Activated CD8-positive, alpha-beta memory T cell treated with anti-CD3 and anti-CD28 coated beads for 1 hour (primary cell): ENCODE results near the gene MS4A12.
"Not testable (repeated sequence)": the region's sequence is repeated elsewhere in the genome, so short reads cannot be mapped to it uniquely, and the experiment has no call there.

Source experiments
- DNase-seq, 2 donors: peaks; one replicate each; pipeline ENCODE4 v3.0.0-alpha.2; 2020; ENCODE audit warnings: low read depth in 1 of 2; ENCODE audit errors: extremely low read depth in 1 of 2

MS4A12 gene, protein sequence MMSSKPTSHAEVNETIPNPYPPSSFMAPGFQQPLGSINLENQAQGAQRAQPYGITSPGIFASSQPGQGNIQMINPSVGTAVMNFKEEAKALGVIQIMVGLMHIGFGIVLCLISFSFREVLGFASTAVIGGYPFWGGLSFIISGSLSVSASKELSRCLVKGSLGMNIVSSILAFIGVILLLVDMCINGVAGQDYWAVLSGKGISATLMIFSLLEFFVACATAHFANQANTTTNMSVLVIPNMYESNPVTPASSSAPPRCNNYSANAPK

DNA sequence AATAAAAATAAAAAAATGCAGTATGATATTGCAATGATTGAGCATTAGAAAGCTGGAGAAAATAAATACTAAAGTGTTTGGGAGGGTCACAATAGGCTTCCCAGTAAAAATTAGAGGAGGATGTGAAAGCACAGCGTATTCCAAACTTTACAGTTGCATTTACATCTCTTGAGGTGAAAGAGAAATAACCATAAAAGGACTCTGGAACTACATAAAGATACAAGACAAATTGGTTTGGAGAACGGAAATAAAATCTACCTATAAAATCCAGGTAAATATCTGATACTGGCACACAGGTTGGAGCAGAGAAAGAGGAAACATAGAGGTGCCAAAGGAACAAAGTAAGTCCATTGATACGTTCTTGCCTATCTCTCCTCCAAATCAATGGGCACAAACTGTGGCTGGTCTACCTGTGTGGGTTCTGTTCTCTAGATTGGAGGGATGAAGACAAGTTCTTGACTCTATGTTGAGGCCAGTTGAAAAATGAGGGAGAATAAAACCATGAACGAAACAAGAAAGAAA, at the start of gene MS4A12:
MS4A12 (plus strand) TSS at position 291 of the 522 bp plus-strand sequence. CDS start 4,541 bp downstream, outside the sequence.
- DNase-seq: no peak

DNA sequence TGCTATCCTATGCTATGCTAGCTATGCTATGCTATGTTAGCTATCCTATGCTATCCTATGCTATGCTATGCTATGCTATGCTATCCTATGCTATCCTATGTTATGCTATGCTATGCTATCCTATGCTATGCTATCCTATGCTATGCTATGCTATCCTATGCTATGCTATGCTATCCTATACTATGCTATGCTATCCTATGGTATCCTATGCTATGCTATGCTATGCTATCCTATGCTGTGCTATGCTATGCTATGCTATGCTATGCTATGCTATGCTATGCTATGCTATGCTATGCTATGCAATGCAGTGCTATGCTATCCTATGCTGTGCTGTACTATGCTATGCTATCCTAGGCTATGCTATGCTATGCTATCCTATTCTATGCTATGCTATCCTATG, 45.5 kb upstream of the MS4A12 start:
- no peak for DNase-seq

DNA sequence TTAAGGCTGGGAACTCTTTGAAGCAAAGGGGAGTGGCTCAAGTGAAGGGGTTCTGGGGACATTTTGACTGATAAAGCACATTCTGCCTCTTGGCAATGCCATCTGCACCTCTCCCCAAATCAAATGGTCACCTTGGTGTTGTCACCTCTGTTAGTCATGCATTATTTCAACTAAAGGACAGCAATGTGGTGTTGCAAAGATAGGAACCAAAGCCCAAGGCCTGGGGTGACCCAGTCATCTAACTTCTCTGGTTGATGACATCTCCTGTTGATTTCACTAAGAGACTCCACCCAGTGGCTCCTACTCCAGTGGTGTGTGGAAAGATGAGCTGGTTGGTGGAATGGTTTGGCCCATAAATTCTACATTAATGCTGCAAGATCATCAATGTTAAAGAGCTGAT, 44.7 kb upstream of the MS4A12 start:
- DNase-seq: no peak

DNA sequence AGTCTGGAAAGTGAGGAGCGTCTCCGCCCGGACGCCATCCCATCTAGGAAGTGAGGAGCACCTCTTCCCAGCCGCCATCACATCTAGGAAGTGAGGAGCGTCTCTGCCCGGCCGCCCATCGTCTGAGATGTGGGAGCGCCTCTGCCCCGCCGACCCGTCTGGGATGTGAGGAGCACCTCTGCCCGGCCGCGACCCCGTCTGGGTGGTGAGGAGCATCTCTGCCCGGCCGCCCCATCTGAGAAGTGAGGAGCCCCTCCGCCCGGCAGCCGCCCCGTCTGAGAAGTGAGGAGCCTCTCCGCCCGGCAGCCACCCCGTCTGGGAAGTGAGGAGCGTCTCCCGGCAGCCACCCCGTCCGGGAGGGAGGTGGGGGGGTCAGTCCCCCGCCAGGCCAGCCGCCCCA, 41.4 kb upstream of the MS4A12 start:
- not testable (repeated sequence) for DNase-seq

DNA sequence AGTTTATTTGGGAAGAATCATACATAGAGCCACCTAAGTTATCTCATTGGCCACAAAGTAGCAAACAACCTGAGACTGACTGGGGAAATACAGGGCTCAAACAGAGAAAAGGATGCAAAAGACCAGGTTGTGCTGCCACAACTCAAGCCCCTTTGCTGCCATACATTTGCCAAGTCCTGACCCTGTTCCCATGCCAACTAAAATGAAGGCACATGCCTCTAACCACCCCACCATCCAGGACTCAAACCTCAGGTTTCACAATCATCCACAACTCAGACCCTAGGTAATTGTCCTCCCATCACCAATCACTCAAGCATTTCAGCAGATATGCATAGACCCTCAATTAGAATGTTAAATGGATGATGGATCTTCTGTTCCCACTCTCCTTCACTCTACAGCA, 38.4 kb upstream of the MS4A12 start:
- no peak for DNase-seq

DNA sequence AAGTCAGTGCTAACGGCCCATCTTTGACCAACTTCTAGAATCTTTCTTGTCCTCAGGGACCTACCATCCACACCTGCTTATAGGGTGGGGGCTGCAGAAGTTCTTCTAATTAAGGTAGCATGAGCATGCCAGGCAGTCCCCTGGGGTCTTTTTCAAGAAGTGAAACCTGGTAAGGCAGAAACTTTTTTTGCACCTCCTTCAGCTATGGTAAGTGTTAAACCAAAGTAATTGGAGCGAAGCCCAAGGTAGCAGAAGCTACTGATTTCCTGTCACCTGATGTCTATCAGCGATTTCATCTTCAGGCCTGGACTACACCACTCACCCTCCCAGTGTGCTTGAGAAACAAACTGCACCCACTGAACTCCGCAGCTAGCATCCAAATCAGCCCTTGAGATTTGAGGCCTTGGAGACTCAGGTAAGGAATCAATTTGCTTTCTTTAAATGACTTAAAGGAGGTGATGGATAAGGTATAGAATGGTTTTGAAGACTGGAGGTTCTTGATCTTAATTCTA, 37.0 kb upstream of the MS4A12 start, which contains the start of gene MS4A1:
MS4A1 (plus strand) TSS at position 317 of the 512 bp plus-strand sequence. CDS start 6,528 bp downstream, outside the sequence.
- no peak for DNase-seq

DNA sequence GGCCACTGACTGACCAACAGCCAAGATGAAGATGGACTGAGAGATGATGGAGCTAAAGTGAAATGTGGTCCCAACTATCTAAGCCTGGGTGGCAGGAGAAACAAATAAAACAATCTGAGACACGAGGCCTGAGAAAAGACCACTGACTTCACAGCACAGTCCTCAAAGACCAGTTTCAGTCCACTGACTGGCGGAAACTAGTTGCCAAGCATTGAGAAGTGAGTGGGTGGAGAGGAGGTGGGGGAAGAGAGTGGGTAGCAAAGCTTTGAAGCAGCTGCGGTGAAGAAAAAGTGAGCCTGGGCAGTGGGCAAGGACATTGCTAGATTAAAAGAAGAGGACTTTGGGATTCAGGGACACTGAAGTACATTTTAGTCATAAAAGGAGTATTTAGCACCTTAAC, 35.0 kb upstream of the MS4A12 start:
- DNase-seq: no peak

DNA sequence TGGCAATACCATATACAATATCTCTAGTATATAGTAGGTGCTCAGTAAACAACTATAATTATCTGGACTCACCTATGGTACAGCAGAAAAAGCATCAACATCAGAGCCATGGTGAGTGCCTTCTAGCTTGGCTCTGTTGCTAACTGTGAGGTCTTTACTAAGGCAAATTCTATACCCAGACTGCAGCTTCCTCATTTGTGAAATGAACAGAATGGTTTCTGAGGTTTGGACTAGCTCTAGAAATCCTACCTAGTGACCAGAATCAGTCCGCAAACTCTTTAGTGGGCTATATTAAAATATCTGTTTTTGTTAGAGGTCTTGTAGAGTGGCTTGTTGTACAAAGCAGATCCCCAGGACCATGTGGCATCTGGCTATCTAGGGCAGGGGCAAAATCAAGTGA, 33.2 kb upstream of the MS4A12 start:
- no peak for DNase-seq

DNA sequence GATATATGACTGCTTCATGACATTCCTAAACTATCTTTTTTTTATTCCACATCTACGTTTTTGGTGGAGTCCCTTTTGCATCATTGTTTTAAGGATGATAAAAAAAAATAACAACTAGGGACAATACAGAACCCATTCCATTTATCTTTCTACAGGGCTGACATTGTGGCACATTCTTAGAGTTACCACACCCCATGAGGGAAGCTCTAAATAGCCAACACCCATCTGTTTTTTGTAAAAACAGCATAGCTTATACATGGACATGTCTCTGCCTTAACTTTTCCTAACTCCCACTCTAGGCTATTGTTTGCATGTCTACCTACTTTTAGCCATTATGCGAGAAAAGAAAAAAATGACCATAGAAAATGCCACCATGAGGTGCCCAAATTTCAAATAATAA, 23.7 kb upstream of the MS4A12 start:
- no peak for DNase-seq

DNA sequence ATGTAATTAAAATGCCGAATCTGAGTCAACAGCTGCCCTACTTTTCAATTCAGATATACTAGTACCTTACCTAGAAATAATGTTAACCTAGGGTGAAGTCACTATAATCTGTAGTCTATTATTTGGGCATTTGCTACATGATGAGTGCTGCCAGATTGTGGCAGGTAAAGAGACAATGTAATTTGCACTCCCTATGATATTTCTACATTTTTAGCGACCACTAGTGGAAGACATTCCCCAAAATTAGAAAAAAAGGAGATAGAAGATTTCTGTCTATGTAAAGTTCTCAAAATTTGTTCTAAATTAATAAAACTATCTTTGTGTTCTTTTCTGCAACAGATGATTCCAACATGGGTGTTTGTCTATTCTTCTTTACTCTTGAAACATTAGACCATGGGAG, 22.9 kb upstream of the MS4A12 start:
- no peak for DNase-seq

DNA sequence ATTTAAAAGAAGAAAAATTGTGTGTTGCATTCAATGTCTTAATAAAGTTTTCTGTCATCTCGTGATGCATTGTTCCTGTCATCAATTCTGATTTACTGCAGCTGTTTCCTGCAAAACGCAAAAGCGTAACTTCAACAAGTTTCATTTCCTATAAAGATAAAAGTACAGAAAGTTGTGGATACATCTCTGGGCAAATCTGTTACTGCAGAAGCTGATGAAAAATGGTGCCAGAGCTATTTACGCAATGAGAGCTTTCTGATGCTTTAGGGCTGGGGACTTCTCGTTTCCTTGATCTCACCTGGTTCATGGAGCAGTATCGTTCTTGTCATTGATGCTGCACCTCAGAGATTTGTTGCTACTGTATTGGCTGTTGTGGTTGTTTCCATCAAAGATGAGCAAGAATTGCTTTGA, 15.5 kb upstream of the MS4A12 start:
- no peak for DNase-seq

DNA sequence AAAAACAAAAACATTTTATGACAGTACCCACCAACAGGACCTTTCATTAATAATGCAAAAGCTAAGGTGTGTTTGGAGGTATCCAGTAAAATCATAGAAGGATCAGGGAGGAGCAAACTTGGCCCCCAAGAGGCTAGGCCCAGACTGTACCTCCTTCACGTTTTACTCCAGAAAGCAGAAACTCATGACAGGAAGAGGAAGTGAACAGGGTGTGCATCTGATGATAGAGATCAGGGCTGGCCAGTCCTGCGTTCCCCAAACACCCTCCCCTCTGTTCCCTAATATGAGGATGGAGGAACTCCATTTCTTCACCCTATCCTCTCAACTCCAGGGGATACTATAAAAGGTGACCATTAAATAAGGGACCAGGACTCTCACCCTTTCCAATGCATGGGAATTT, 10.2 kb upstream of the MS4A12 start:
- DNase-seq: no peak

DNA sequence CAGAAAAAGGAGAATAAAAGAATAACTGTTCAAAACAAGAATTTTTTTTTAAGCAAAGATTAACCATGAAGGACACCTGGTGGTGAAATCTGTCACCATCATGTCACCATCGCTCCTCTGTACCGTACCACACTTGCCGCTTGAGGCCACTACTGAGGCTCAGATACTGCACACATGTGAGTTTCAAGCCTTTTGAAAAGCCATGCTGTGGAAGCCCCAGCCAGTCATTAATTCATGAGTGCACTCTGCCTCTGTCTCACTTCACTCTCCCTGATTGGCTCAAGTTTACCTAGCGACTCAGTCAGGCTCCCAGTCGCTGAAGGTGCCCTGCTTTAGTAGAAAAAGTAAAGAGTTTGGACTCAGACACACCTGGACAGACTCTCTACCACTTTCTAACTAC, 6.6 kb upstream of the MS4A12 start:
- no peak for DNase-seq

DNA sequence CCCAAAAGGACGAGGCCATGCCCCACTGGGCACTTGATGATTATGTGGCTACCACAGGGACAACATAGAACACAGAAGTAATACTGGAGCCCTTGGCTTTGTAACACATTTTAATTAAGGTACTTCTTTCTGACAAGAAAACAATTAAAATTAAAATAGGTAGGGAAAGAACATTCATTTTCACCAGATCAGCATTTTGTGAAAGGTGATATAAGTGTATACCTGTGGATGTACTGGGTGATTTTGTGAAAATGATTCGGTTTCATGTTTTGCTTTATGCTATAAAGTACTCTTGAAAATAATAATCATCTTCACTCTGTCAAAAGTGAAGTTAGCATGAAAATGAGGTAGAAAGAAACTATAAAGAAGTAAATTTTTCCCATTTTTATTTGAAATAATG, 876 bp downstream of the MS4A12 start:
- DNase-seq: no peak

DNA sequence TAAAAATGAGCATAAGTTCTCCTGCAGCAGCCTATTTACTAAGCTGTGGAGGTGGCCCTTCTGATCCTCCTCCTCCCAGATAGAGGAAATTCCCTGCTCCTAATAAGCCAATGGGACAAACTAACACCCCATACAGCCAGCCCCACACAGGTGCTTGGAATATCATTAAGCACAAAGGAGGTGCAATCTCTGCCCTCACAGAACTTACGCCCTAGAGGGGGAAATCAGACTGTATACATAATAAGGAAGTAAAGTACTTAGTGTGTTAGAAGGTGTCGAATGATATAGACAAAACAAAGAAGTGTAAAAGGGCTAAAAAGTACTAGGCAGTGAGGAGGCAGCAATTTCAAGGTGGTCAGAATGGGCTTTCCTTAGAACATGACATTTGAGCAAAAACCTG, 5.8 kb downstream of the MS4A12 start:
- DNase-seq: no peak

DNA sequence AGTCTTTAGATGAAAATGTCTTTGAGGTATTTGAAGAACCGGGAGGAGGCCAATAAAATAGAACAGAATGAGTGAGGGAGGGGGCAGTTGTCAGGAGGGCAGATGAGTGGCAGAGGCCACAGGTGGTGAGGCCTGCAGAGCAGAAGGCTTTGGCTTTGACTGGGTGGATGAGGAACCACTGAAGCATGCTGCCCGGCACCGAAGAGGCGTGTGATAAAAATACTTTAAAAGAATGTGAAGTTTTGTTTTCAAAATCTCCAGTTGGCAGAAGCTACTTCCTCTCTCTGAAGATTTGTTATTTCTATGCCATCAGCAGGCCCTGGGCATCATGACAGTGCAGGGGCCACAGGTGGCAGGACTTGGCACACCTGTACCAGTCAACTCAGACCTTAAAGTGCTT, 6.3 kb downstream of the MS4A12 start:
- DNase-seq: no peak

DNA sequence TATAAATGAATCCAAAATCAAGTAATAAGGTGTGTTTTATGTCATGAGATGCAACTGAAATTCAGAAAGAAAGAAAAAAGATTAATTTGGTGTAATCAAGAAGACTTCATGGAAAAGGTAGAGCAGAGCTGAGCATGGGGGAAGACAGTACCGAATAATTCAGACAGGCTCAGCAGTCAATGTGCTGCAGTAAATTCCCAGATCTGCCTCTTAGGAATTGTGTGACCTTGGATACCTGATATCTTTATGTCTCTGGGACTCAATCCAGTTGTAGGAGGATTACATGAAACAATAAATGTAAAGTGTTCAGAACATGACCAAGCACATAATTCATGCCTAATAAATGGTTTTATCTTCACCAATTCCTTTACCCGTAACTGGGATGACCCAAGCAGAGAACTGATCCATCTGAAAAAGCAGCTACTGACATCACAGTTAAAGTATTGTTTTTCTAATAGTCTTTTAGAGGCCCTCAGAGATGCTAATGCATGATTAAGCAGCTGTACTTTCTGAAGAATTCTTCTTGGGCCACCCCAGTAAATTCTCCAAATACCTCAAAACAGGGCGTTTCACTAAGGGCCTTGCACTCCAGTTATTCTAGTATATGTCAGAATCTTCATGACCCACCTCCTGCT, 7.8 kb downstream of the MS4A12 start:
- DNase-seq: no peak

DNA sequence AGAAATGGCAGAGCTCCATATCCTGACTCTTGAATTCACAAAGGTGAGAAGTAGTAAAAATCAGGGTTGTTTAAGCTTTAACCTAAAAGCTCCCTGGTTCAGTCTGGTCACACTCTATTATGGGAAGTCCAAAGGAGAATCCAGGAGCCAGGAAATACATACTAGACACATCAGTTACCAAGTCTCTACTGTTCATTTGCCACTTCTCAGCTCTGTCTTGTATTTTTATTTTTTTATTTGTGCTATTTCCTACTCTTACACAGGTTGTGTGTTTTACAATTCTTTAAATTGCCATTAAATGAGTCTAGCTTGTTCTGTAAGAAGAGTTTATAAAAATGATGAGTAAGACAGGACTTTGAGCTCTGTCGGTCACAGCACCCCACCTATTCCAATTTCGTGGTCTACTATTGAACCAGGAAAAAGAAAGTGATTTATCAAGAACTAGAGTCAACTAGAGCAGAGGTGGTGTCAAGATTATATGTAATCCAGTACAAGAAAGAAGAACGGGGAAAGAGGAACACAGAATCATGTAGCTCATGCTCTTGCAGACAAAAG, 9.7 kb downstream of the MS4A12 start:
- DNase-seq: no peak

DNA sequence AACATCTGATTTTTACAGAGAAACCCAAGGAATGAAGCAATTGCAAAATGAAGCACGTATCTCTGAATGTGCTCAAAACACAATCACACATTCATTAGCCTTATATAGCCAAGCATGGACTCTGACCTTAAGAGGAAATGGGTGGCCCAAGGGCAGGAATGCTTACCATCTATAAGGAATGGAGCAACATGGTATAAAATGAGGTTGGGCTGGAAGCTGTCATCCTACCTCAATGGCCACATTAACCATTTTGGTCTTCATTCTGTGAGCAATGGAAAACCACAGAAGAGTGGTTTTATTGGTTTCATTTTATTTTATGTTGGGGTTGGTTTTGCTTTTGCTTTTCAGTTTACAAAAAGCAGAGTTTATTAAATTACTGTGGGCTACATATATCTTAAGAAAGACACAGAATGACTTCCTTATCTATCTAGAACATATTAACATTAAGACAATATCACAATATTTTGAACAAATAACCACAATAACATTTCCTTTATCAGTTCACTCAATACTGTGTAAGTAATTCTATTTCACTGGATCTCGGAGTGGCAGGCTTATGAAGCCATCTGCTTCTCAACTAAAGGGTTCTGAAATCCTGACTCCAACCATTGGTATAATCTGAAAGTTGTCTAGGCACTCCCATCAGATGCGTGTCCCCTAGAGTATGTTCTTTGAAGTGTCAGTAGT, 11.8 kb downstream of the MS4A12 start:
- no peak for DNase-seq

DNA sequence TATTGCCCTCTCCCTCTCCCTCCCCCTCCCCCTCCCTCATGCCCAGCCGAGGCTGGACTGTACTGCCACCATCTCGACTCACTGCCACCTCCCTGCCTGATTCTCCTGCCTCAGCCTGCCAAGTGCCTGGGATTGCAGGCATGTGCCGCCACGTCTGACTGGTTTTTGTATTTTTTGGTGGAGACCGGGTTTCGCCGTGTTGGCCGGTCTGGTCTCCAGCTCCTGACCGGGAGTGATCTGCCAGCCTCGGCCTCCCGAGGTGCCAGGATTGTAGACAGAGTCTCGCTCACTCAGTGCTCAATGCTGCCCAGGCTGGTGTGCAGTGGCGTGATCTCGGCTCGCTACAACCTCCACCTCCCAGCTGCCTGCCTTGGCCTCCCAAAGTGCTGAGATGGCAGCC, 17.0 kb downstream of the MS4A12 start:
- DNase-seq: not testable (repeated sequence)

DNA sequence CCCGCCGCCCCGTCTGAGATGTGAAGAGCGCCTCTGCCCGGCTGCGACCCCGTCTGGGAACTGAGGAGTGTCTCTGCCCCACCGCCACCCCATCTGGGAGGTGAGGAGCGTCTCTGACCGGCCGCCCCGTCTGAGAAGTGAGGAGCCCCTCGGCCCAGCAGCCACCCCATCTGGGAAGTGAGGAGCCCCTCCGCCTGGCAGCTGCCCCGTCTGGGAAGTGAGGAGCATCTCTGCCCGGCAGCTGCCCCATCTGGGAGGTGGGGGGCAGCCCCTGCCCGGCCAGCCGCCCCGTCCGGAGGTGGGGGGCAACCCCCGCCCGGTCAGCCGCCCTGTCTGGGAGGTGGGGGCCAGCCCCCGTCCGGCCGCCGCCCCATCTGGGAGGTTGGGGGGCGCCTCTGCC, 17.6 kb downstream of the MS4A12 start:
- not testable (repeated sequence) for DNase-seq
